GM12874 (cell line): ENCODE measurements around the gene UBE2E1.

ENCODE experiments used
- CTCF ChIP-seq: IDR thresholded peaks from 2 replicates; pipeline ENCODE4 v1.5.1; 2011; ENCODE audit warnings: low read depth, mild to moderate bottlenecking, control low read depth, low read length, moderate library complexity; ENCODE audit not compliant: insufficient read depth

The UBE2E1 gene

GRCh38 chr3:23920151-23920655, 114.4 kb downstream of the UBE2E1 start:
- no peak for TF ChIP-seq CTCF

GRCh38 chr3:23921052-23921511, 115.3 kb downstream of the UBE2E1 start:
- no peak for TF ChIP-seq CTCF

- TF ChIP-seq CTCF, result no peak
These were observed 118.0 kb downstream of the UBE2E1 start for GRCh38 chr3:23923786-23924185.

- no peak for TF ChIP-seq CTCF
These were observed 120.5 kb downstream of the UBE2E1 start for GRCh38 chr3:23926246-23926645.

- no peak for TF ChIP-seq CTCF
These were observed 121.0 kb downstream of the UBE2E1 start for GRCh38 chr3:23926736-23927135.

- no peak for TF ChIP-seq CTCF
These were observed 122.8 kb downstream of the UBE2E1 start for GRCh38 chr3:23928524-23928923.

GRCh38 chr3:23931597-23931996, 125.8 kb downstream of the UBE2E1 start:
- no peak for TF ChIP-seq CTCF
